HCT116 (cell line): ENCODE data around the gene CCDC192. TPM values are rescaled to one million over a fixed set of nuclear protein-coding genes. Genes with fewer than 3 reads are reported as not detected.

Source experiments
- ATAC-seq: fragments of 200-7000 bp; cut with Tn5 transposase; 2 replicates; pipeline ENCODE4 v1.9.1; 2020; ENCODE audit warnings: mild to moderate bottlenecking, moderate library complexity
- BruUV-seq: library from RNA; stranded (reverse); fragments of 400-500 nt; replicated peaks from 2 replicates; lab custom pipeline; 2021; lab: Mats Ljungman, UMichigan
- CTCF ChIA-PET: fragments of 300-600 bp; sonication (Branson Sonifier 250); formaldehyde crosslinking; loops from one replicate; lab custom pipeline; 2021; ENCODE audit warnings: antibody characterized with exemption; lab: Charles Lee
- POLR2A ChIA-PET: fragments of 300-600, 350-600 bp; sonication (Branson Sonifier 250); formaldehyde crosslinking; loops from one replicate; lab custom pipeline; 2021; ENCODE audit warnings: antibody characterized with exemption; lab: Charles Lee
- RAD21 ChIA-PET, 2 experiments: fragments of 300-600 bp; sonication (Branson Sonifier 250); formaldehyde crosslinking; loops; one replicate each; lab custom pipeline; 2023; ENCODE audit warnings: low total read pairs in 2 of 2; ENCODE audit not compliant: uncharacterized antibody in 2 of 2, unreplicated experiment in 2 of 2, low non-redundant PET in 1 of 2; lab: Charles Lee
- DNase-seq: peaks from one replicate; pipeline ENCODE4 v3.0.0-alpha.2; 2010; ENCODE audit warnings: low read depth, low spot score
- H2AFZ ChIP-seq: fragments of 200-600 bp; shearing (Covaris generic), sonication (generic); 2 replicates; pipeline ENCODE4 v1.6.1; 2017; ENCODE audit warnings: low read depth, mixed run types, mixed read lengths, antibody characterized with exemption, low read length; ENCODE audit not compliant: poor library complexity, severe bottlenecking
- H3K27ac ChIP-seq: 2 replicates; pipeline ENCODE4 v1.5.1; 2012; ENCODE audit warnings: low read depth, low read length
- H3K27me3 ChIP-seq: fragments of 200-600 bp; sonication (generic); 2 replicates; pipeline ENCODE4 v1.6.1; 2016; ENCODE audit warnings: mixed run types, low read length, mixed read lengths; ENCODE audit not compliant: insufficient read depth
- H3K36me3 ChIP-seq, 2 experiments: fragments of 200-500 bp in 1 of 2; fragments of 200-600 bp in 1 of 2; sonication (Bioruptor generic) in 1 of 2; sonication (generic) in 1 of 2; 2 replicates each; pipeline versions ENCODE4 v1.5.1 to v1.6.1; 2014 to 2016; ENCODE audit warnings: low read length in 2 of 2, inconsistent platforms in 1 of 2, mixed read lengths in 1 of 2, mixed run types in 1 of 2; ENCODE audit not compliant: insufficient read depth in 2 of 2, control insufficient read depth in 1 of 2
- H3K4me1 ChIP-seq, 2 experiments: fragments of 200-600 bp in 1 of 2; sonication (generic) in 1 of 2; 2 replicates each; pipeline versions ENCODE4 v1.5.1 to v1.6.1; 2012 to 2017; ENCODE audit warnings: low read length in 2 of 2, inconsistent platforms in 1 of 2, mild to moderate bottlenecking in 1 of 2, mixed read lengths in 1 of 2, mixed run types in 1 of 2, moderate library complexity in 1 of 2; ENCODE audit not compliant: insufficient read depth in 2 of 2, control insufficient read depth in 1 of 2
- H3K4me2 ChIP-seq: fragments of 200-600 bp; sonication (generic); 2 replicates; pipeline ENCODE4 v1.6.1; 2017; ENCODE audit warnings: mixed run types, low read length, mixed read lengths
- H3K4me3 ChIP-seq, 2 experiments: fragments of 200-600 bp in 1 of 2; sonication (generic) in 1 of 2; replicated peaks in 1 of 2; 2 replicates each; pipeline ENCODE4 v1.5.1; 2011 to 2016; ENCODE audit warnings: low read length in 2 of 2, control low read depth in 1 of 2, low read depth in 1 of 2, mild to moderate bottlenecking in 1 of 2, mixed read lengths in 1 of 2, mixed run types in 1 of 2
- H3K79me2 ChIP-seq: fragments of 200-600 bp; sonication (generic); 2 replicates; pipeline ENCODE4 v1.6.1; 2017; ENCODE audit warnings: mild to moderate bottlenecking, mixed run types, low read length, moderate library complexity, mixed read lengths; ENCODE audit not compliant: insufficient read depth
- H3K9ac ChIP-seq: fragments of 200-600 bp; sonication (generic); 2 replicates; pipeline ENCODE4 v1.6.1; 2016; ENCODE audit warnings: low read length, mixed read lengths
- H3K9me2 ChIP-seq: fragments of 200-600 bp; sonication (generic), shearing (Covaris generic); 2 replicates; pipeline ENCODE4 v1.6.1; 2017; ENCODE audit warnings: mixed run types, mild to moderate bottlenecking, moderate library complexity; ENCODE audit not compliant: insufficient read depth
- H3K9me3 ChIP-seq, 2 experiments: fragments of 200-500 bp in 1 of 2; fragments of 200-600 bp in 1 of 2; sonication (Bioruptor generic) in 1 of 2; sonication (generic) in 1 of 2; 2 replicates each; pipeline ENCODE4 v1.6.1; 2014 to 2017; ENCODE audit warnings: low read length in 2 of 2, mixed read lengths in 2 of 2, inconsistent platforms in 1 of 2, low read depth in 1 of 2, mild to moderate bottlenecking in 1 of 2, mixed run types in 1 of 2, moderate library complexity in 1 of 2; ENCODE audit not compliant: control insufficient read depth in 1 of 2, insufficient read depth in 1 of 2
- H4K20me1 ChIP-seq: fragments of 200-600 bp; sonication (generic), shearing (Covaris generic); 2 replicates; pipeline ENCODE4 v1.6.1; 2017; ENCODE audit warnings: mixed run types, mild to moderate bottlenecking, moderate library complexity; ENCODE audit not compliant: insufficient read depth
- CBX3 ChIP-seq: IDR thresholded peaks from 2 replicates; pipeline ENCODE4 v1.6.1; 2012; ENCODE audit warnings: low read depth
- CEBPB ChIP-seq: IDR thresholded peaks from 2 replicates; pipeline ENCODE4 v1.6.1; 2012; ENCODE audit warnings: low read depth
- ELF1 ChIP-seq: IDR thresholded peaks from 2 replicates; pipeline ENCODE4 v1.6.1; 2012; ENCODE audit warnings: low read depth, borderline replicate concordance
- EZH2phosphoT487 ChIP-seq: fragments of 200-600 bp; IDR thresholded peaks from 2 replicates; pipeline ENCODE4 v1.6.1; 2018; ENCODE audit warnings: antibody characterized with exemption, borderline replicate concordance
- intact Hi-C: fragments of 100-400 bp; cut with micrococcal nuclease; formaldehyde crosslinking; loops from 2 replicates; pipeline ENCODE4 v1.10.0; 2022
- total RNA-seq: library from RNA; stranded (reverse); gene quantifications from one replicate; pipeline ENCODE4 v1.2.1, GENCODE V29; 2021; ENCODE audit not compliant: unreplicated experiment
- TF ChIP-seq, protein P1 (sequence below): IDR thresholded peaks from 2 replicates; pipeline ENCODE4 v1.6.1; 2012
- TF ChIP-seq, protein P2 (sequence below), 3 experiments: fragments of 200-600 bp in 1 of 3; sonication (generic) in 1 of 3; IDR thresholded peaks in 2 of 3; conservative IDR thresholded peaks in 1 of 3; 2 replicates each; pipeline ENCODE4 v1.5.1; 2012 to 2017; ENCODE audit warnings: low read depth in 2 of 3, low read length in 2 of 3, antibody characterized with exemption in 1 of 3, borderline replicate concordance in 1 of 3, control low read depth in 1 of 3, mild to moderate bottlenecking in 1 of 3, mixed read lengths in 1 of 3, mixed run types in 1 of 3, moderate library complexity in 1 of 3; ENCODE audit not compliant: insufficient read depth in 1 of 3

Gene CCDC192
- total RNA-seq, 1 experiment from 2014 or later, result not detected

DNA sequence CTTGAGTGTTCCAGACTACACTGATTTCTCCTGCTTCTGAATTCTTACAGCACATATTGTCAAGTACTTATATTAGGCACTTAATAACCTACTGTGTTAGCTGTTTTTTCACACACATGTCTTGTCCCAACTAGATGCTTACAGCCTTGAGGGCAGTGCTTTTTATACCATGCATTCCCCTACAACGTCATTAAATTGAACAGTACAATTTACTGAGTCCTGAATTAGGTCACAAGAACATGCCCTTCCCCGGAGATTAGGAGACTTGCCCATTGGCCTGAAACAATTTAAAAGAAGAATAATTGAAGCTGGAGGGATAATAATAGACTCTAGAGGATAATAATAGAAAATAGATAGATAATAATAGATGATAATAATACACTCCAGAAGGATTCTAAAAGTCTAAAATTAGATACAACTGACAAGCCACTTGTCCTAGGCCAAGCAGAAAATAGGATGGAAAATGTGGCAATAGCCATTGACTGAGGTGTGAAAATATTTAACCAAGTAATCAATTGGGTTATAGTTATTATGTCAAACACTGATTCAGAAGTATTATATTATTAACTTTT, 267.7 kb downstream of the CCDC192 start:
- ChIA-PET RAD21 (no interaction called here), POLR2A (no interaction called here), CTCF (no interaction called here)
- no peak overlapping the region for H3K4me2 ChIP-seq
- intact Hi-C loops, result no loop called here
- TF ChIP-seq, protein P1, sequence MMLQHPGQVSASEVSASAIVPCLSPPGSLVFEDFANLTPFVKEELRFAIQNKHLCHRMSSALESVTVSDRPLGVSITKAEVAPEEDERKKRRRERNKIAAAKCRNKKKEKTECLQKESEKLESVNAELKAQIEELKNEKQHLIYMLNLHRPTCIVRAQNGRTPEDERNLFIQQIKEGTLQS, result no peak
- TF ChIP-seq CEBPB (no peak), EZH2phosphoT487 (no peak), ELF1 (no peak), CBX3 (no peak)
- TF ChIP-seq, protein P2, sequence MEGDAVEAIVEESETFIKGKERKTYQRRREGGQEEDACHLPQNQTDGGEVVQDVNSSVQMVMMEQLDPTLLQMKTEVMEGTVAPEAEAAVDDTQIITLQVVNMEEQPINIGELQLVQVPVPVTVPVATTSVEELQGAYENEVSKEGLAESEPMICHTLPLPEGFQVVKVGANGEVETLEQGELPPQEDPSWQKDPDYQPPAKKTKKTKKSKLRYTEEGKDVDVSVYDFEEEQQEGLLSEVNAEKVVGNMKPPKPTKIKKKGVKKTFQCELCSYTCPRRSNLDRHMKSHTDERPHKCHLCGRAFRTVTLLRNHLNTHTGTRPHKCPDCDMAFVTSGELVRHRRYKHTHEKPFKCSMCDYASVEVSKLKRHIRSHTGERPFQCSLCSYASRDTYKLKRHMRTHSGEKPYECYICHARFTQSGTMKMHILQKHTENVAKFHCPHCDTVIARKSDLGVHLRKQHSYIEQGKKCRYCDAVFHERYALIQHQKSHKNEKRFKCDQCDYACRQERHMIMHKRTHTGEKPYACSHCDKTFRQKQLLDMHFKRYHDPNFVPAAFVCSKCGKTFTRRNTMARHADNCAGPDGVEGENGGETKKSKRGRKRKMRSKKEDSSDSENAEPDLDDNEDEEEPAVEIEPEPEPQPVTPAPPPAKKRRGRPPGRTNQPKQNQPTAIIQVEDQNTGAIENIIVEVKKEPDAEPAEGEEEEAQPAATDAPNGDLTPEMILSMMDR (IDR thresholded peaks at IDR 0.05 in 2 of 3, conservative IDR thresholded peaks at IDR 0.05 in 1 of 3; ENCODE audit: borderline replicate concordance in 1 of 3, insufficient read depth in 1 of 3, low read depth in 2 of 3, low read length in 2 of 3), result no peak
- no peaks in the 10 kb centered on the region for H3K9me3 ChIP-seq
- DNase-seq (no peak), ATAC-seq (no peak)
- H4K20me1 ChIP-seq, result no peaks in the 10 kb centered on the region
- H3K4me3 ChIP-seq, result no peak overlapping the region
- no peaks in the 10 kb centered on the region for H3K27me3 ChIP-seq
- no peak overlapping the region for H3K27ac ChIP-seq
- H3K79me2 ChIP-seq, result no peaks in the 10 kb centered on the region
- no peaks in the 10 kb centered on the region for H3K36me3 ChIP-seq
- no TSS peak for BruUV-seq
- 0 out of 2 replicates have a peak, but pooled peaks cover 3% of the 10 kb centered on the region for H3K9me2 ChIP-seq
- no peak overlapping the region for H3K9ac ChIP-seq
- H3K4me1 ChIP-seq, result no peaks in the 10 kb centered on the region
- no peak overlapping the region for H2AFZ ChIP-seq

DNA sequence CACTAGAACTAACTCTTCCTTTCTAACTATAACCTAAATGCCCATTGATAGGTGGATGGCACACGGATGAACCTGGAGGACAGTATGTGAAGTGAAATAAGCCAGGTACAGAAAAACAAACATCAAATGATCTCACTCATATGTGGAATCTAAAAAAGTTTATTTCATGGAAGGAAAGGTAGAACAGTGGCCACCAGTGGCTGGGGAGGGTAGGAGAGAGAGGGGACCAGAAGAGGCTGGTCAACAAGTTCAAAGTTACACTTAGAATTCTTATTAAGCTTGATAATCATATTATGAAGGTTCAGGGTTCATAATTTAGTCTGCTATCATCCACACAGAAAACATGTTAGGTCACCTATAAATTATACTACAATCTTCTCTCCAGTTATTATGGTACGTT, 272.8 kb downstream of the CCDC192 start:
- H3K79me2 ChIP-seq, result no peaks in the 10 kb centered on the region
- H3K4me2 ChIP-seq, result no peak overlapping the region
- DNase-seq (no peak), ATAC-seq (peak; percentile 66)
- H3K9me3 ChIP-seq, result no peaks in the 10 kb centered on the region
- H3K27ac ChIP-seq, result no peak overlapping the region
- H3K9me2 ChIP-seq, result 0 out of 2 replicates have a peak, but pooled peaks cover 3% of the 10 kb centered on the region
- POLR2A ChIA-PET, result no interaction called here
- CTCF ChIA-PET, result no interaction called here
- no peaks in the 10 kb centered on the region for H3K36me3 ChIP-seq
- no peak overlapping the region for H3K9ac ChIP-seq
- no peaks in the 10 kb centered on the region for H3K4me1 ChIP-seq
- H3K27me3 ChIP-seq, result no peaks in the 10 kb centered on the region
- TF ChIP-seq CBX3, result no peak
- TF ChIP-seq, protein P2 (IDR thresholded peaks at IDR 0.05 in 2 of 3, conservative IDR thresholded peaks at IDR 0.05 in 1 of 3; ENCODE audit: borderline replicate concordance in 1 of 3, insufficient read depth in 1 of 3, low read depth in 2 of 3, low read length in 2 of 3), result peak in 2 of 3 experiments; percentile 15 to 41; a peak in 3 of 6 replicates
- TF ChIP-seq, all 23 proteins: peak for 1
- H4K20me1 ChIP-seq, result no peaks in the 10 kb centered on the region
- no TSS peak for BruUV-seq
- no peak overlapping the region for H3K4me3 ChIP-seq
- RAD21 ChIA-PET, result no interaction called here
- H2AFZ ChIP-seq, result no peak overlapping the region
- intact Hi-C loops, result no loop called here
